Stimulated activated CD8-positive, alpha-beta memory T cell treated with anti-CD3 and anti-CD28 coated beads, Interleukin-2, amount 100 ng/mL, for 48 hours (primary cell): ENCODE data around the gene HMGXB3.

Source experiments
- DNase-seq, 2 donors: peaks; one replicate each; pipeline ENCODE4 v3.0.0-alpha.2; 2020; ENCODE audit warnings: low read depth in 2 of 2

HMGXB3 gene

DNA sequence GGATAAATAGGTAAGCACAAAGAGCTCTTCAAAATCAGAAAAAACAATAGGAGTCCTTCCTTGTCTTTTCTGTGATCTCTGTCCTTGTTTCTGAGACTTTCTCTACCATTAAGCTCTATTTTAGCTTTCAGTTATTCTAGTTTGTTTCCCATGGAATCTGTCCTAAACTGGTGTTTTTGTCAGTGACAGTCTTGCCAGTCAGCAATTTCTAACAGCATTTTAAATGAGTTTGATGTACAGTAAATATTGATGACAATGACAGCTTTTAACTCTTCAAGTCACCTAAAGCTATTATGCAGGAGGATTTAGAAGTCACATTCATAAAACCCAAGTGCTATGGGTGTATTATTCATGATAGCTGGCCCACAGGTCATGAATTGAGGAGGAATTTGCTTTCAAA is 18.0 kb upstream of the HMGXB3 start:
- DNase-seq: no peak

DNA sequence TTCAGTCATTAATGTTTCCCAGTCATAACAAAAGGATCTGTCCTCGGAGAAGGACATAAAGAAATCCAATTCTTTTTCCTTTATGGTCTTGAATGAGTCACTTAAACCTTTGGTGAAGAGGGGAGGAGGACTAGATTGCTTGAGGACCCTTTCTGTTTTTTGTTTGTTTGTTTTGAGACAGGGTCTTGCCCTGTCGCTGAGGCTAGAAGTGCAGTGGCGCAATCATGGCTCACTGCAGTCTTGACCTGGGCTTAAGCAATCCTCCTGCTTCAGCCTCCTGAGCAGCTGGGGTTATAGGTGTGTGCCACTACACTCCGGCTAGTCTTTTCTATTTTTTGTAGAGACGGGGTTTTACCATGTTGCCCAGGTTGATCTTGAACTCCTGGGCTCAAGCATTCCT is 12.4 kb upstream of the HMGXB3 start:
- no peak for DNase-seq

DNA sequence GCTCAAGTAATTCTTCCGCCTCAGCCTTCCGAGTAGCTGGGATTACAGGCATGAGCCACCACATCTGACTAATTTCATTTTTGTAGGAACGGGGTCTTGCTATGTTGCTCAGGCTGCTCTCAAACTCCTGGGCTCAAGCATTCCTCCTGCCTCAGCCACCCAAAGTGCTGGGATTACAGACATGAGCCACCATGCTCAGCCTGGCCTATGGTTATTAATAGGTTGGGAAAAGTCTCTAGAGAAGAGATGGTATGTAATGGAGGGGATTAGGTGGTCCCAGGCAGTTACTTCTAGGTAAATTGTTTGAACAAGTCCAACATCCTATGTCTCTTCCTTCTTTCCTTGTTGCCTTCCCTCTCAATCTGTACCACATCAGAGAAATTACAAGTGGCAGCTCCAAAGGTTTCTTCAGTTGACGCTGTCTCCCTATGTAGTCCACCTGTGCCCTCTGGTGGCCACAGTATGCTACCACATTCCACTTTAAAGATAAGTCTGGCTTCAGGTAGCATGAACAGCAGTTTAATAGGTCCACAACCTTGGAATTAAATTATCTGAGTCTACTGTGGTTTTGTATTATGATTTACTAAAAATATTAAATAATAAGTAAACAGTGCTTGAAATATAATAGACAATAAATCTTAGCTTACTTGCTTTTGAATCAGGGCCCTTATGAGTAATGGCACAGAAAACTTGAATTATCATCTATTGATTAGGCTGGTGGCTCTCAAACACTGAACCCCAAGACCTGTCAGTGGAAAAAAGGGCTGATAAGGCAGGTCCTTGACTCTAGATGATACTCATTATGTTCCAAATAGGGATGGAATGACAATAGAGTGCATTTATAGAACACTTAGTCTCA is 9.8 kb upstream of the HMGXB3 start:
- DNase-seq: peak in 1 of 2 donors; percentile 38

DNA sequence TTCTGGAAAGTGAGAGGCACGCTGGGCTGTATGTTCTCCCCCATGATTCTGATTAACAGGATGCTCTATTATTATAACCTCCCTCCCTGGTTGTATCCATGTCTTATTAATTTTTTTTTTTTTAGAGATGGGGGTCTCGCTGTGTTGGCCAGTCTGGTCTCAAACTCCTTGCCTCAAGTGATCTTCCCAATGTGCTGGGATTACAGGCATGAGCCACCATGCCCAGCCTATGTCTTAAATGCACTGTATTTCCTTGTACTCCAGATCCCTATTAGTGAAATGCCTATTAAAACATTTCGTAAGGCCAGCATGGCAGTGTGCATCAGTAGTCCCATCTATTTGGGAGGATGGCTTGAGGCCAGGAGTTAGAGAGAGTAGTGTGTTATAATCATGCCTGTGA is 7.1 kb upstream of the HMGXB3 start:
- no peak for DNase-seq

DNA sequence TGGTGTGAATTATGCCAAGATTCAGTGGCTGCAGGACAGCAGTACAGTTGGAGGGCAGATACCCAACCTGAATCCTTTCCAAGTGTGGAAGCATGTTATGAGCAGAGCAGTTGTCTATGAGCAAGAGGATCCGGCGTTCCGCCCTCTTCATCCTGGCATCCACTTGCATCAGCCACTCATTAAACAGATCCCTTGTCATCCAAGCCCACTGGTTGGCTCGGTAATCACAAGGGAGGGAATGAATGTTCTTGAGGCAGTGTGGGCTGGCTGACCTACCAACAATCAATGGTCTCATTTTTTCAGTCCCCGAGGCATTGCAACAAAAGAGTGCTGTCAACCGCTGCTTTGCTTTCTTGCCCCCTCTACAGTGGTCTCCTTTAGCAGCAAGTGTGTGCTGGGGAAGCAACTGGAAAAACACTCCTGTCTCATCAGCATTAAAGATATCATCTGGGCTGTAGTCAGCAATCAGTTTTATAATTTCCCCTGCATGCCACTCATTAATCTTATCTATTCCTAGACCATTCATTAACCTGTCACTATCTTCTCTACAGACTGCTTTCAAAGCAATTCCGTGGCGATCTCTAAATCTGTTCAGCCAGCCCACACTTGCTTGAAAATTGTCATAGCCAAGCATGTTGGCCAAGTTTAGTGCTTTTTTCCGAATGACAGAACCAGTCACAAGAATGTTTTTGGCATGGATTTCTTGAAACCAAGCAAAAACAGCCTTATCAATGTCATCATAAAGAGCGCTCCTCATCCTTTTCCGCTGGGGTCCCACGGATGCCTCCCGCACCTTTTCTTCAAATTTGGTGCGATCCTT is 4.9 kb upstream of the HMGXB3 start:
- DNase-seq: no peak

DNA sequence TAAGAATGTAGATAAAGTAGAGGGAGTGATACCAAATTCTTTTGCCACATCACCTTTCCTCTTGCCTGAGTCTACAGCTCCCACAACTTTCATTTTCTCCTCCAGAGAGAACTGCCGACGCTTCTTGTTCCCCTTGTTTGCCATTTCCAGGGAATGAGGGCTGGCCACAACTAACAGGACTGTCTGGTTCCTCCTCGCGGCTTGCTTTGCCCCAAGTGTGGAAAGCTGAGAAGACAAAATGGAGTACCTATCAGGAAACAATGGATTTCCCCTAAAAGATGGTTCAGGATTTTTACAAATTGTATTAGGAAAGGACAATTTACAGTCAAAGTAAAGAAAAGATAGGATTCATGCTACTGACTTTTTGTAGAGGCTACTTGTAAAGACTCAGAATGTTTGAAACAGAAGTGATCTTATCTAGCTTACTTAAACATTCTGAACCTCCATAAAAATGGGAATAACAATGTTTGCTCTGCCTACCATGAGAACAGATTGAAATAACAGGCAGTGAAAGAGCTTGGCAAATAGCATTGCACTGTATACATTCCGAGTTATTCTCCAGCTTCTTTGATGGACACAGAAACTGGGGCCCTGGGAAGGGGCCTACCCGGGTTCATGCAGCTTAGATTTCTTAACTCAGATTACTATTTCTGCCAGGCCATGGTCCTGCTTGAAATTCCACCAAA is 4.2 kb upstream of the HMGXB3 start:
- no peak for DNase-seq

DNA sequence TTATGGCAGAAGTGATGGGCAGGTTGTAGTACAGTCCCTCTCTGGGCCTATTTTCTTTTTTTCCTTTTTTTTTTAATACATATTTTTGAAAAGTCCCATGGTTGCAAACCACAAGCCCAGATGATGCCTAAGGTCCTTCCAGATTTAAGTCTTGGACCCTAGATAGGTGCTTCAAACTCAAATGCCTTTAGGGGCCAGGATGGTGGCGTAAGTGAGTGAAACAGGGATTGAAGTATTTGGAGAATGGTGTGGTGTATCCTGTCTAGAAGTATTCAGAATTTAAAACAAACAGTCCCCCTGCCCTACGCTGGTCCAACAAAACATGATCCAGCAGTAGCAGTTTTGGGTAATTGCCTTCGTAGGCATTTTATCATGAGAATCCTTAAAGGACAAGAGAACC is 2.3 kb upstream of the HMGXB3 start:
- no peak for DNase-seq

DNA sequence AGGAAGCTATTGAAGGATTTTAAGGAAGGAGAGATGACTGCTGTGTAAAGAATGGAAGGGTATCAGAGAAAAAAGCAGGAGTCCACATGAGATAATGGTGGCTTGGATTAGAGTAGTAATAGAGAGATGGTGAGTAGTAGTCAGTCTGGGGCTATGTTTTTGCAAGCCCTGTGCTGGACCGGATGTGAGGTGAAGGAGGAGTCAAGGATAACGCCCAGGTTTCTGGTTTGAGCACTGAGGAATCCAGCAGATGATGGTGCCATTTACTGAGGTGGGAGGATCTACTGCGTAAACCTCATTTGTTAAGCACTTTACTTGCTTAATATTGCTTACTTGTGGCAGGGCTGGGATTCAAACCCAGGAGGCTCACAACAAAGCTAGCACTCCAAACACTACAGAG is 1.2 kb upstream of the HMGXB3 start:
- DNase-seq: no peak

DNA sequence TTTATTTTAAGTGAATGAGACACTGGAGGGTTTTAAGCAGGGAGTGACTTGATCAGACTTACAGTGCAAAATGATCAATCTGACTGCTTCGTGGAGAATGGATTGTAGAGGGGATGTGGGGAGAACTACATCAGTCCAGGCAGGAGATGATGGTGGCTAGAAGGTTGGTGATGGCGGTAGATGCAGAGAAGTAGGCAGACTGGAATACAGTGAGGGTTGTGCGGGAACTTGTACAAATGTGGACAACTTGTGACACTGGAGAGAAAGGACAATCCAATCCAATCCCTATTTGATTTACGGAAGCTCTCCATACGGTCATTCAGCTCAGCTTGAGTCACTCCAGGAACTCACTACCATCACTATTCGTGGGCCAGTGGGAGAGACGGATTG is 678 bp upstream of the HMGXB3 start:
- no peak for DNase-seq

DNA sequence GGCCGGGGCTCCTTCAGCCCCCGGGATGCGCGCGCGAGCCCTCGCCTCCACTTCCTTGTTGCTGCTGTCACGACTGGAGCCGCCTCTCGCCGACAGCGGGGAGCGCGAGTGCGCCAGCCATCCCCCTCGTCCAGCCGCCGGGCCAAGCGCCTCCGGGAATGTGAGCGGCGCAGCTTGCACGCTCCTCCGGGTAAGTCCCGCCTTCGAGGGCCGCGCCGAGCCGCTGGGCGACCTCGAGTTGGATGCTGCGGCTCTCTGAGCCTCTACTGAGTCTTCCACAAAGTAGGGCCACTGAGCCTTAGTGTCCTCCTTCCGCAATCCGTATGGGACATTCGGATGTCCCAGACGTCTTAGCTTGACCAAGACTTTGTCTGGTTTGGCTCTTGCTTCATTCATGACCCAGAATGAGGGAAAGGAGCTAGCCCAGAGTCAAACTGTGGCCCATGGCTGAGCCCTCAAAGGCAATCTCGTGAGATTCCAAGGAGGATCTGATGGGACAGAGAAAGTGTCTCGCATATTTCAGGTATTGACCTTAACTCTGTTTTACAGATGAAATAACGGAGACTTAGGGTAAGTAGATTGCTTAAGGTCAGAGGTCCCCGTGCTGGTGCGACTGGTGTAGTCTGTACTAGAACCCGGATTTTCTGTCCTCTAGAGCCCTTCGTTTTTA is 586 bp downstream of the HMGXB3 start:
- DNase-seq: peak in 1 of 2 donors; percentile 8

DNA sequence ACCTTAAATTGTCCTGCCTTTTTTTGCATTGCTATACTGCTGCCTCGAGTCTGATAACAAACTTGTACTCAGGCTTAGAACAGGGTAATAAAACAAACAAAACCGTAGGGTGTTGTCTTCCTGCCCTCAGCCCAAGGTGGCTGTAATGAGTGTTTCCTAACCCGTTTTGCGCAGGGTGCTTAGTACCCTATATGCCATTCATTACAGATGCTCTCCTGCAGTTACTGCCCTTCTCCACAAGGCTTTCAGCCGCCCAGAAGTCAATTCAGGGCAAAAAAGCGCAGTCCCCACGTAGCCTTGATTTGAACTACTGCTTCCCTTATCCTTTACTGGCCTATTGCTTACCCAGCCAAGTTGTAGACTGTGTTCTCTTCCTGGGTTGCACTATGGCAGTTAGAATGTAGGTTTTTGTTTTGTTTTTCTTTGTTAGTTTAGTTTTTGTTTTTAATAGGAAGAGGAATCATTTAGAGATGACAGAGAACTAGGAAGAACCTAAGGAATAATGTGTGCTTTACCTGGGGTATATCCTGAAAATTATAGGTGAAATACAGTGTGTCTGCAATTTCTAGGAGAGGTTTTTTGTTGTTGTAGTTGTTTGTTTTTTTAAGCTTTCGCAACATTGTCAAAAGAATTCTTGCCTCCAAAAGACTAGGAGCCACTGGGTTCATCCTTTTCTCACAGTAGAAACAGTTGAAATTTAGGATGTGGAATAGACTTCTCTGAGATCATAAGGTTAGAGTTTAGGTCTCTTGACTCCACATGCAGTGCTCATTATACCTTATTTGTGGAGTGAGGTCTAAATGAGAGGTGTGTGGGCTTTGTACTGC is 1.3 kb downstream of the HMGXB3 start:
- DNase-seq: peak in 1 of 2 donors; percentile 22

DNA sequence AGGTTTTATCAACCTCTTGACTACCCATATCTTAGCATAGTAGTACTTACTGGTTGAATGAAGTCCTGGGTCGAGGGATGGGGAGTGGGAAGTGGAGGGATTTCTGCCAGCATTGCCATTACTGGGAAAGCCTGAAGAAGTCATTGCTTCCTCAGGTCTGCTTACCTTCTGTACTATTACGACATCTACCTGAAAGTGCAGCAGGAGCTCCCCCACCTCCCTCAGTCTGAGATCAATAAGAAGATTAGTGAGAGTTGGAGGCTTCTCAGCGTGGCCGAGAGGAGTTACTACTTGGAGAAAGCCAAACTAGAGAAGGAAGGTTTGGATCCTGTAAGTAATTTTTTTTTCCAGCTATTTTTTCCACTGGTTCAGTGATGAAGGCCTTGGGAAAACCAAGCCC is 5.8 kb downstream of the HMGXB3 start:
- DNase-seq: no peak

DNA sequence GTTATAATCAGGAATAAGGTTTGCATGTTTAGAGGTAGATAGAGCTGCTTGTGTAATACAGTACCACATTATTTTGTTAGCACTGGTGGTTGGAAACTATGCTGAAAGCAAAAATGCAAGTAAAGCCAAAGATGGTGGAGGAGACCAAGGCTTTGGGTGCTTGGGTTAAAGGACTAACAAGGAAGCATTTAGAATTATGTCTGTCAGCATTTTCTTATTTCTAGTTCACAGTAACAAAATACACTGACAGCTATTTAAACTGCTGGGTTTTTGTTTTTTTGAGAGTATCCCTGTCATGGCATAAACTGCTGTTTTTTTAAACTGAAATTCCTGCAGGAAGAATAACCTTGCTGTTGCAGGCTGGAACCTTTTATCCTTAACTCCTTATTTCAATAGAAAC is 6.5 kb downstream of the HMGXB3 start:
- no peak for DNase-seq

DNA sequence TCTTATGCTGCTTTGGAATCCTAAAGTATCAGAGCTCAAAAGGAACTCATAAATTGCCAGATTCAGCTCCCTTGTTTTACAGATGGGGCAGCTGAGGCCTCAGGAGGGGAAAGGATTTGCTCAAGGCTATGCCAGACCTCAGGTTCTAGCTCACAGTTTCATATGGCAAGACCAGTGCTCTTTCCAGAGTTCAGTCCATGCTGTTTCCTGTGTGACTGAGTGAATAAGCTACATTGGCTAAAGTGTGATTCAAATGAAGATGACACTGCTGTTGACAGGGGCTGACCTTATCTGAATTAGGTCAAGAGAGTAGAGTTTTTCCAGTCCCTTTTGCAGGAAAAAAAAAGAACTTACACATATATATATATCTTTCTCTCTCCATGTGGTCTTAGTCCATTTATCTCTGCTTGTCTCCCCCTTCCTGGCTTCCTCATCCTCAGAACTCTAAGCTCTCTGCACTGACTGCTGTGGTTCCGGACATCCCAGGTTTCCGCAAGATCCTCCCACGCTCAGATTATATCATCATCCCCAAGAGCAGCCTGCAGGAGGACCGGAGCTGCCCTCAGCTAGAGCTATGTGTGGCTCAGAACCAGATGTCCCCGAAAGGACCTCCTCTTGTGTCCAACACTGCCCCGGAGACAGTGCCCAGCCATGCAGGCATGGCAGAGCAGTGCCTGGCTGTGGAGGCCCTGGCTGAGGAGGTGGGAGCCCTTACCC is 9.3 kb downstream of the HMGXB3 start:
- DNase-seq: no peak

DNA sequence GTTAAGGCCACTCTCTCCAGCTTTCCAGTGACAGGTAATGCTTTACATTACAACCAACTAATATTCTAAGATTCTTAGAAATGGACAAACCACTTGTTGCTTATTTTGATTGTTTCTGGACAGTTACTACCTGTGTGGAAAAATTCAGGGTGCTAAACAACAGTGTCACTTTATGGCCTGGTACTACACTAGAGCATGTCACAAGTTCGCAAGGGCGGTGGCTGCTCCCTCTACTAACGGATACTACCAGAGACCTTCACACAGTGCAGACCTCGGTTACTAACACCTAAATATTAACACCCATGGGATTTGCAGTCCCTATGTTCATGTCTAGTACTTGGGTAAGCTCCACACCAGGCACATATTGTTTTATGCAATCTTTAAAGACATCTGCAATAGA is 13.4 kb downstream of the HMGXB3 start:
- DNase-seq: no peak

DNA sequence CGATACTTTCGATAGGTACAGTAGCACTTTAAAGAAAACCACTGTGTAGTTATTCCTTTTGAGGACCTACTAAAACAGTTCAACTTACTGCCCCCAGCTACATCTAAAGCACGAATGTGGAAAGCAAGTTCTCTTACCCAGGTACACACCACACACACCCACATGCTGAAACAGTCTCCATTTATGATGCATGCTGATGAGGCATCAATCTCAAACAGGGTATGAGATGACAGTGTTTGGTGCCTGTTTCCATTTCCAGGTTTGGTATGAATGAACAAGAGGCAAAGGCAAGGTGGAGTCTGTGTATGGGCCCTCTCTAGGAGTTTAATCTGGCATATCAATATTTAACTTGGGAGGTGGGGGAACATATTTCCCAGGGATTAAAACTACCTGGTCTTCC is 13.9 kb downstream of the HMGXB3 start:
- no peak for DNase-seq

DNA sequence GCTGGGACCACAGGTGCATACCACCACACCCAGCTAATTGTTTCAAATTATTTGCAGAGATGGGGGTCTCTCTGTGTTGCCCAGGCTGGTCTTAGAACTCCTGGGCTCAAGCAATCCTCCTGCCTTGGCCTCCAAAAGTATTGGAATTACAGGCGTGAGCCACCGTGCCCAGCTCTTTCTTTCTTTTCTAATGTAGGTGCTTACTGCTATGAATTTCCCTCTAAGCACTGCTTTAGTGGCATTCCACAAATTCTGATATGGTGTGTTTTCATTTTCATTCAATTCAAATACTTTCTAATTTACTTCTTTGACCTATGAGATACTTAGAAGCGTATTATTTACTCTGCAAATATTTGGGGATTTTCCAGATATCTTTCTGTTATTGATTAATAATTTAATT is 14.9 kb downstream of the HMGXB3 start:
- DNase-seq: no peak

DNA sequence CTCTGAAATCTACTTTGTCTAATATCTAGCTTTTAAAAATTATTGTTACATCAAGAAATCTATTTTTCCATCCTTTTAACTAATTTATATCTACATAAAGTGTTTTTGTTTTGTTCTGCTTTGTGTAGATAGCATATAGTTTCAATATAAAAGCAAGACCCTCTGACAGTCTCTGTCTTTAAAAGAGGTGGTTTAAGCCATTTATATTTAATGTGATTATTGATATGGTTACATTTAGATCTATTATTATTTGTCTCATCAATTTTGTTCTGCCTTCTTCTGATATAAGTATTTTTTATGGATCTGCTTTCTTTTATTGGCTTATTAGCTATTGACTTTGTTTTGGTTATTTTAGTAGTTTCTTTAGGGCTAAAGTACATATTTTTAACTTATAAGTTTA is 16.0 kb downstream of the HMGXB3 start:
- no peak for DNase-seq

DNA sequence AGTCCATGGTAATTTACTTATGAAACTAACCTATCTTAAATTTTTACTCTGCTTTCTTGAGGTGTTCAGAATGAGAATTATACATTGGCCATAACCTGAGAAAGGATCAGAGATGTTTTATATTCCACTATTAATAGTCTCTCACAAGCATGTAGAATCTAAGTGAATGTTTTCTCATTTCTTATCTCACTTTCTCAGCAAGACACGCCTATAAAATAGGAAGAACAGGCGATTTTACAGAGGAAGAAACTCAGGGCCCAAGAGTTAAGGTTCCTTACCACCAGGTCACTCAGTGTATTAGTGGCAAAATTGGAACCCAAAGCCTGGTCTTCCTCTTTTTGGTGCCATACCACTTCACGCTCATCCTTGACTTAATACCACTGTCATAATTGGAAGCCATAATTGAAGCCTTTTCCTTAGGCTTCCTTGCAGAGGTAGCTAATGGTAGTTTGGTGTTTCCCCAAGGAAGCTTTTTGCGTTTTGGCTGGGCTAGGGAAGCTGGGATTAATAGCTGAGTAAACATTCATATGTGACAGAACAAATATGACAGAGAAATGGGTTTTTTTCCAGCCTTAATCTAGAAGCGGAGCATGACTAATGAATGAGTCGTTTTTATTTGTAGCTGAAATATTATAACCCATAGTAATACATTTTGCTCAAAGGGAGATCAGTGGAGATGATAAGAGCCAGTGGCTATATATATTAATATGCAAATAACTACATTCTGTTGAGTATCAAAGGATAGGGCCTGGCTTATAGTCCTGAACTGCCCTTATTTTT is 16.9 kb downstream of the HMGXB3 start:
- no peak for DNase-seq

DNA sequence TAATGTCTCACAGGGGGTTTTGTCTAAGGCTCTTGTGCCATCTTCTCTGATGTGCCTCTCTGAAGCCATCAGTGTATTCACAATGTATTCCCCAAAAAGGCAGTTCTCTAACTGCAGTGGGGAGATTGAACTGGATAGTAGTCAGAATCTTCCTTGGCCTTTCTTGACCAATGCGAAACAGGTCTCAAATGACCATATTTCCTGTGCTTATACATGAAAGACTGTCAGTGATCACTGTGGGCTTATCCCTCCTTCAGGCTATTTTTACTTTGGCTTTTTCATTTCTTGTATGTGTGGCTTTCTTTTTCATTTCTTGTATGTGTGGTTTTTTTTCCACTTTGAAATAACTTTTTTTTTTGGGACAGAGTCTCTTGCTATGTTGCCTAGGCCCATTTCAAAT is 19.7 kb downstream of the HMGXB3 start:
- no peak for DNase-seq
